Left cardiac atrium (tissue), 4 donors: ENCODE results near the gene CAMSAP1. TPM values are rescaled to one million over a fixed set of nuclear protein-coding genes. Genes with fewer than 3 reads are reported as not detected.
"Not testable (repeated sequence)": the region's sequence is repeated elsewhere in the genome, so short reads cannot be mapped to it uniquely, and the experiment has no call there.

Experiments used
- ATAC-seq, 2 donors: fragments of 200-7000 bp; cut with Tn5 transposase; one replicate each; pipeline ENCODE4 v1.9.1; 2020; ENCODE audit warnings: mild to moderate bottlenecking in 2 of 2, moderate library complexity in 2 of 2
- DNase-seq: peaks from one replicate; pipeline ENCODE4 v3.0.0-alpha.2; 2020
- intact Hi-C, 2 donors: fragments of 100-400 bp; cut with DNase I; formaldehyde crosslinking; loops; one replicate each; pipeline versions ENCODE4 v1.14.1 to v1.15.1; 2022 to 2023
- long read RNA-seq: library from polyadenylated mRNA; unstranded; transcript quantifications from one replicate; pipeline ENCODE4 v2.0.0, GENCODE V29; 2021
- total RNA-seq, 2 donors: library from RNA; stranded (reverse); fragmentation: NEBNext Ultra II Directional; extraction: Animal tissue kit (Norgen Biotek cat#: 25700); gene quantifications; one replicate each; pipeline ENCODE4 v1.2.1, GENCODE V29; 2021
- donor health status: DM: no; HTN: yes; CAD: no.
- donor health status: DM: no; HTN: yes; CAD: no; lungs with severe emphysema.
- donor health status: DM: yes; HTN: yes; CAD: no.
- donor health status: Dilated cardiomyopathy.

The CAMSAP1 gene, protein sequence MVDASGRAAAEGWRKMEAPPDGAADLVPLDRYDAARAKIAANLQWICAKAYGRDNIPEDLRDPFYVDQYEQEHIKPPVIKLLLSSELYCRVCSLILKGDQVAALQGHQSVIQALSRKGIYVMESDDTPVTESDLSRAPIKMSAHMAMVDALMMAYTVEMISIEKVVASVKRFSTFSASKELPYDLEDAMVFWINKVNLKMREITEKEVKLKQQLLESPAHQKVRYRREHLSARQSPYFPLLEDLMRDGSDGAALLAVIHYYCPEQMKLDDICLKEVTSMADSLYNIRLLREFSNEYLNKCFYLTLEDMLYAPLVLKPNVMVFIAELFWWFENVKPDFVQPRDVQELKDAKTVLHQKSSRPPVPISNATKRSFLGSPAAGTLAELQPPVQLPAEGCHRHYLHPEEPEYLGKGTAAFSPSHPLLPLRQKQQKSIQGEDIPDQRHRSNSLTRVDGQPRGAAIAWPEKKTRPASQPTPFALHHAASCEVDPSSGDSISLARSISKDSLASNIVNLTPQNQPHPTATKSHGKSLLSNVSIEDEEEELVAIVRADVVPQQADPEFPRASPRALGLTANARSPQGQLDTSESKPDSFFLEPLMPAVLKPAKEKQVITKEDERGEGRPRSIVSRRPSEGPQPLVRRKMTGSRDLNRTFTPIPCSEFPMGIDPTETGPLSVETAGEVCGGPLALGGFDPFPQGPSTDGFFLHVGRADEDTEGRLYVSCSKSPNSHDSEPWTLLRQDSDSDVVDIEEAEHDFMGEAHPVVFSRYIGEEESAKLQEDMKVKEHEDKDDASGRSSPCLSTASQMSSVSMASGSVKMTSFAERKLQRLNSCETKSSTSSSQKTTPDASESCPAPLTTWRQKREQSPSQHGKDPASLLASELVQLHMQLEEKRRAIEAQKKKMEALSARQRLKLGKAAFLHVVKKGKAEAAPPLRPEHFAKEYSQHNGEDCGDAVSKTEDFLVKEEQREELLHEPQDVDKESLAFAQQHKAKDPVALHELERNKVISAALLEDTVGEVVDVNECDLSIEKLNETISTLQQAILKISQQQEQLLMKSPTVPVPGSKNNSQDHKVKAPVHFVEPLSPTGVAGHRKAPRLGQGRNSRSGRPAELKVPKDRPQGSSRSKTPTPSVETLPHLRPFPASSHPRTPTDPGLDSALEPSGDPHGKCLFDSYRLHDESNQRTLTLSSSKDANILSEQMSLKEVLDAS (N-terminal part only)
- total RNA-seq, result 10 to 100 TPM; 17.2 to 17.6 TPM
- long read RNA-seq, partial matches to known transcripts, result 13 of 17 reads
- long read RNA-seq, other reads (novel, unspliced or antisense), result 4 of 17 reads

DNA sequence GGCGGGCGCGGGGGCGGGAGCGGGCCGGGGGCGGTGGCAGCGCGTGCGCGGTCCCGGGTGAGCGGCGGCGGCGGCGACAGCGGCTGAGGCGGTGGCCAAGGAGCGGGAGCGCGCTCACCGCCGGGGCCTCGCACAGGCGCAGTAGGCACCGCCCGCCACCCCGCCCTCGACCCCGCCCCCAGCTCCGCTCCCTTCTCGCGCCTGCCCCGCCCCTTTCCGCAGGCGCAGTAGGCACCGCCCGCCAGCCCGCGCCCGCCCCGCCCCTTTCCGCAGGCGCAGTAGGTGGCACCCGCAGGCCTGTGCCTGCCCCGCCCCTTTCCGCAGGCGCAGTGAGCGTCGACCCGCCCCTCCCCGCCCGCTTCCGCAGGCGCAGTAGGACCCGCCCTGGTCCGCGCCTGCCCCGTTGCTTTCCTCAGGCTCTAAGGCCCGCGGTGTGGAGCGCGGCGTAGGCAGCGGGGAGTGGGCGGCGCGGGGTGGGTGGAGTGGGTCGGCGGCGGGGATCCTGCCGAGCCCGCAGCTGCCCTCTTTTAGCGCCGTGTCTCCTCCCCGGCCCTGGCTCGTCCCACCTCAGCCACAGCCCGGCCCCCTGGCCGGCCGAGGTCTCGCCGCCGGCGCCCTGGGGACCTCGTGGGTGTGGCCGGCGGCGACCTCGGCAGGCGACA, at the start of gene CAMSAP1:
CAMSAP1 (minus strand) TSS at position 116 of the 662 bp plus-strand sequence. CDS start 387 bp downstream, outside the sequence.
- ATAC-seq (peak; percentile 97 to 98), DNase-seq (peak; percentile 93)
- intact Hi-C loops, result loop anchor here in 1 of 2 donors (10.0 kb wide), 1 partner anchor 47 kb away; no protein-coding TSS in a partner anchor

DNA sequence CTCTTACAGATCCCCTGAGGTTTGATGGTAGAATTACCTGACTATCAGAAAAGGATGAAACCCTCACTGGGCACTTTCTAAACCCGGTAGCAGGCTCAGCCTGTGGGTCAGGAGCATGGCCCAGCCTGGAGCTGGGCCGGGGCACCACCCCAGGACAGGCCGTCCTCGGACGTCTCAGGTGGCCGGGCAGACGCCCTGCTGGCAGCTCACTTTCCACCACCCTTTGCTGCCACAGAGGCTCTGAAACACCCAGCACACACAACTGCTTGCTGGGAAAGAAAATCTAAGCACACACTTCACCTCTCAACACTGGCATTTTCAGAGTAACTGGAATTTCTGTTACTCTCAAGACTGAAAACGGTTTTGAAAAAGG, 49.4 kb upstream of the CAMSAP1 start:
- intact Hi-C loops, result loop anchor here (5.0 to 10.0 kb wide), 2 partner anchors 44 to 52 kb away; partner anchors contain the start of gene CAMSAP1 (in 1 of the 2)
- DNase-seq (no peak), ATAC-seq (no peak)

DNA sequence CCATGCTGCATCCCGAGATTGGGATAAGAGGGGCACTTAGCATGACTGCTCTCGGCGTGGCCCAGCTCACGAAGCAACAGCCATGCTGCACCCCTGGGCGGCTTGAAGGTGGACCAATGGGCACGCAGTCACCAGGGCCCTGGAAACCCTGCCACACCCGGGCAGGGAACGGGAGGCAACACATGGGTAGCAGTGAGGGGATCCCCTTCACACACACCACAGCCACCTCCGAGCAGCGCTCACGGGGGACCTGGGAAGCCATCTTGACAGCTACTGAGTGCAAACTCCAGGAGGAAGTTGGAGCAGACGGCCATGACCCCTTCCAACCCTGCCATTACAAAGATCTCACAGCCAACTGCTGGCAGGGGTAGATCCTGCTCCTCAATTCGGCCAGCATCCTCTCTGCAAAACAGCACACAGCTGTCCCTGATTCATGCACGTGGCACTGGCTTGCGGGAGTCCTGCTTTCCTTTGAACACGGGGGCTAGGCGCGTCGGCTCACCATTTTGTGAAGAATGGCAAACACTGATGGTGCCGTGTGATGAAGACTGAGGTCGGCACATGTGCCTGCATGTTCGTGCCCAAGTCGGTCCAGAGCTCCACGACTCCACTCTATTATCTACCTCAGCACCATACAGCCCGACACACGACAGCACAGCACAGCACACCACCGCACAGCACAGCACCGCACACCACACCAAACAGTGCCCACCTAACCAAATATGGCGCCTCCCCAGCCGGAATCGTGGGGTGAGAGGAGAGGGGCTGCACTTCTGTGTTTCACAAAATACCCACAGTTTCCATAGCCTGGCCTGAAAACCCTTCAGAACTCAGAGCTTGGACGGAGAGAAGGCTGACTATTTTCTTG, 48.8 kb upstream of the CAMSAP1 start:
- intact Hi-C loops, result loop anchor here (5.0 to 10.0 kb wide), 2 partner anchors 44 to 51 kb away; partner anchors contain the start of gene CAMSAP1 (in 1 of the 2)
- ATAC-seq (no peak), DNase-seq (no peak)

GRCh38 chr9:135952664-135953206, 45.4 kb upstream of the CAMSAP1 start:
- no peak for DNase-seq
- intact Hi-C loops, result loop anchor here in 1 of 2 donors (10.0 kb wide), 1 partner anchor 48 kb away; the partner anchor contains the start of gene CAMSAP1
- ATAC-seq, result no peak

DNA sequence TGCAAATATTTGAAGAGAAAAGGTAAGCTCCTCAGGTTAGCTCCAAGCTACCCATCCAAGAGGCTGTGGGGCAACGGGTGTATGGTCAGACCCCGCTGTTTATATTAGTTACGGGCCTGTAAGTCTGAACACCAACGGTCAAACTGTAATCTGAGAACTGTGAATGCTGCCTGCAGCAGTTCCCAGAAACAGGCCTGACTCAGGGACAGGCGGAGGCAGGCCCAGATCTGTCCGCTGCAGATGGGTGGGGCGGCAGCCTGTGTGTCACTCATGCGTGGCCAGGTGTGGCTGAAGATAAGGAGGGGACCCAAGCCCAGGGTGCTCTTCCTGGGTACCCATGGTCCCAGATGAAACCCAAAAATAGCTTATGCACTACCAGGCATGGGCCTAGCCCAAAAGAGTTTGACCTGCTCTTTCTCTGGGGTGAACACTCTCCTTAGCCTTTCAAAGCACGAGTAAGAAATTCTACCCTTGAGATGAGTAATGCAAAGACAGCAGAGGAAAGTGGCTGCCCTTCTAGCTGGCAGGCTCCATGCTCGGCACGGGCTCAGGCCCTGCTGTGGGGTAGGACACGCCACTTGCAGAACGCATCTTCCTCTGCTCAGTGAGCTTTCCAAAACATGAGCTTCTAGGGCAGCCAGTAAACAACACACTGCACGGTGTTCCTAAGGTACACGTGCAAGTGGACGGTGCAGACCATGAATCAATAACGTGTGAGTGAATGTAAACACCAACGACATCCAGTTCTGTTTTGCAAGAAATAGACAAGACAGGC, 44.7 kb upstream of the CAMSAP1 start:
- no peak for DNase-seq
- intact Hi-C loops, result loop anchor here in 1 of 2 donors (10.0 kb wide), 1 partner anchor 47 kb away; the partner anchor contains the start of gene CAMSAP1
- ATAC-seq, result no peak

DNA sequence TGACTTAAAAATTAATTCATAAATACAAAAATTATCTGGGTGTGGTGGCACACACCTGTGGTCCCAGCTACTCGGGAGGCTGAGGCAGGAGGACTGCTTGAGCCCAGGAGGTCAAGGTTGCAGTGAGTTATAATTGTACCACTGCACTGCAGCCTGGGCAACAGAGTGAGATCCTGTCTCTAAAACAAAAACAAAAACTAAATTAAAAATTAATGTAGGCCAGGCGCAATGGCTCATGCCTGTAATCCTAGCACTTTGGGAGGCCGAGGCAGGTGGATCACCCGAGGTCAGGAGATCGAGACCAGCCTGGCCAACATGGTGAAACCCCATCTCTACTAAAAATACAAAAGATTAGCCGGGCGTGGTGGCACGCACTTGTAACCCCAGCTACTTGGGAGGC, 44.0 kb upstream of the CAMSAP1 start:
- ATAC-seq, result not testable (repeated sequence)
- intact Hi-C loops, result loop anchor here in 1 of 2 donors (10.0 kb wide), 1 partner anchor 47 kb away; the partner anchor contains the start of gene CAMSAP1

GRCh38 chr9:135950841-135951240, 43.5 kb upstream of the CAMSAP1 start:
- intact Hi-C loops, result loop anchor here in 1 of 2 donors (10.0 kb wide), 1 partner anchor 46 kb away; the partner anchor contains the start of gene CAMSAP1
- DNase-seq, ATAC-seq: not testable (repeated sequence)

More for the DNA sequence above, 44.0 kb upstream of the CAMSAP1 start:
- DNase-seq, result not testable (repeated sequence)

- DNase-seq (no peak), ATAC-seq (no peak)
- intact Hi-C loops, result loop anchor here in 1 of 2 donors (10.0 kb wide), 1 partner anchor 45 kb away; the partner anchor contains the start of gene CAMSAP1
Observed at GRCh38 chr9:135950135-135950682, 42.9 kb upstream of the CAMSAP1 start.

DNA sequence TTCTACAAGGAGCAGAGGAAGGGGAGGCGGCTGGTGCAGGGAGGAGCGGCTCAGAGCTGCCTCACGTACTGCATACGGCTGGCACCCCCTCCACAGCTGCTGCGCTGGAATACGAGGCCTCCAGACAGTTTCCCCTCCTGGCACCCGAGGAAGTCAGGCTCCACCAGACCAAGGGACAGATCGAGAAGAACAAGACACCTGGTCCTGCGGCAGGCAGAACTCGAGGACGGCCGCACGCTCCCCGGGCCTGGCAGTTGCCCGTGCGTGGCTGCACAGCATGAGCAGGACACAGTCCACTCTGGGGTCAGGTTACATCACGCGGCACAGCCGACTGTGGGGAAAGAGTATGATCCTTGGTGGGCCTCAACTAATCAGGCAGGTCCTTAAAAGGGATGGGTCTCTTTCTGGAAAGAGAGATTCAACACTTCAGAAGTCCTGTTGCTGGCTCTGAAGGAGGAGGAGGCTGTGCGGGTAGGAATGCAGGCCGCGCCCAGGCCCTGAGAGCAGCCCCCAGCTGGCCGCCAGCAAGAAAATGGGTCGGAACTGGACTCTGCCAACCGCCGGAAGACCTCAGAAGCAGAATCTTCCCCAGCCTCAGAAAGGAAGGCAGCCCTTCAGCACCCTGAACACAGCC, 42.3 kb upstream of the CAMSAP1 start:
- ATAC-seq (peak in 1 of 2 donors; percentile 9), DNase-seq (no peak)
- intact Hi-C loops, result loop anchor here in 1 of 2 donors (10.0 kb wide), 1 partner anchor 45 kb away; the partner anchor contains the start of gene CAMSAP1

DNA sequence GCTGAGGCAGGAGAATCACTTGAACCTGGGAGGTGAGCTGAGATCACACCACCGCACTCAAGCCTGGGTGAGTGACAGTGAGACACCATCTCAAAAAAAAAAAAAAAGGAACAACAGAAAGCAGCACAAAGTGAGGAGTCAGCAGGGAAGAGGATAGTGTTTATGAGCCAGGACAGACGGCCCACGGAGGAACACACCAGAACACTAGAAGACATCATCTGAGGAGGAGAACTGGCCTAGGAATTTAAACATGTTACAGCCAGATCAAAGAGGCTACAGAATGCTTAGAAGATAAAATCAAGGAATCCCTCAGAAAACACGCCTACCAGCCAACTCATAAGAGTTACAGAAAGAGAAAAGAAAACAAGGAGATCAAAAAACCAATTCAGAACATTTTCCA, 41.6 kb upstream of the CAMSAP1 start:
- DNase-seq, result no peak
- ATAC-seq, result no peak
- intact Hi-C loops, result no loop called here

DNA sequence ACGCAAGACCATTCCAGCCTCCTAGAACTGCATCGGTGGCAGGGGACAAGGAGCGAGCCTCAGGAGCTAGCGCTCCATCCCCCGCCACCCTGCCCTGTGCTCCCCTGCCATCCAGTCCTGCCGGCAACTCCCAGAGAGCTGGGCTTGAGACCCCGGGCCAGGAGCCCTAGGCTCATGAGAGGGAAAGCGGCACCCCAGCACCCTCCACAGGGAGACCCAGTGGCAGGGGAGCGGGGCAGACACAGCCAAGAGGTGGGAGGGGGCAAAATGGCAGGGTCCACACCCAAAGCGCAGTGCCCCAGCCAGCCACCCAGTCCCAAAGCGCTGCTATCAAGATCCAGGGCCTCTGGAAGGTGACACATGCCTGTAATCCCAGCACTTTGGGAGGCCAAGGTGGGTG, 41.1 kb upstream of the CAMSAP1 start:
- DNase-seq, result no peak
- intact Hi-C loops, result no loop called here
- ATAC-seq, result no peak

GRCh38 chr9:135947582-135947981, 40.2 kb upstream of the CAMSAP1 start:
- ATAC-seq (no peak), DNase-seq (no peak)
- intact Hi-C loops, result no loop called here

DNA sequence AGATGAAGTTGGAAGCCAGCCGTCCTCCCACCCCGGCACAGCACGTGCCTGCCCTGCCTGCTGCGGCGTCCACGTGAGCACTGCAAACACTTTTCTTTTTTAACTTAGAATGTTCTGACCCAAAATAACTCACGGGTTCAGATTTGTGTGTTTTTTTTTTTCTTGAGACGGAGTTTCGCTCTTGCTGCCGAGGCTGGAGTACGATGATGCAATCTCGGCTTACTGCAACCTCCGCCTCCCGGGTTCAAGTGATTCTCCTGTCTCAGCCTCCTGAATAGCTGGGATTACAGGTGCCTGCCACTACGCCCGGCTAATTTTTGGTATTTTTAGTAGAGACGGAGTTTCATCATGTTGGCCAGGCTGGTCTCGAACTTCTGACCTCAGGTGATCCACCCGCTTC, 39.8 kb upstream of the CAMSAP1 start:
- intact Hi-C loops, ATAC-seq, DNase-seq: not testable (repeated sequence)

- no peak for DNase-seq
- no peak for ATAC-seq
- intact Hi-C loops, result no loop called here
Observed at GRCh38 chr9:135946392-135946994, 39.1 kb upstream of the CAMSAP1 start.

GRCh38 chr9:135945969-135946368, 38.6 kb upstream of the CAMSAP1 start:
- ATAC-seq, result no peak
- no peak for DNase-seq
- intact Hi-C loops, result no loop called here
